ENCODE results near the gene CHMP6.

DNA sequence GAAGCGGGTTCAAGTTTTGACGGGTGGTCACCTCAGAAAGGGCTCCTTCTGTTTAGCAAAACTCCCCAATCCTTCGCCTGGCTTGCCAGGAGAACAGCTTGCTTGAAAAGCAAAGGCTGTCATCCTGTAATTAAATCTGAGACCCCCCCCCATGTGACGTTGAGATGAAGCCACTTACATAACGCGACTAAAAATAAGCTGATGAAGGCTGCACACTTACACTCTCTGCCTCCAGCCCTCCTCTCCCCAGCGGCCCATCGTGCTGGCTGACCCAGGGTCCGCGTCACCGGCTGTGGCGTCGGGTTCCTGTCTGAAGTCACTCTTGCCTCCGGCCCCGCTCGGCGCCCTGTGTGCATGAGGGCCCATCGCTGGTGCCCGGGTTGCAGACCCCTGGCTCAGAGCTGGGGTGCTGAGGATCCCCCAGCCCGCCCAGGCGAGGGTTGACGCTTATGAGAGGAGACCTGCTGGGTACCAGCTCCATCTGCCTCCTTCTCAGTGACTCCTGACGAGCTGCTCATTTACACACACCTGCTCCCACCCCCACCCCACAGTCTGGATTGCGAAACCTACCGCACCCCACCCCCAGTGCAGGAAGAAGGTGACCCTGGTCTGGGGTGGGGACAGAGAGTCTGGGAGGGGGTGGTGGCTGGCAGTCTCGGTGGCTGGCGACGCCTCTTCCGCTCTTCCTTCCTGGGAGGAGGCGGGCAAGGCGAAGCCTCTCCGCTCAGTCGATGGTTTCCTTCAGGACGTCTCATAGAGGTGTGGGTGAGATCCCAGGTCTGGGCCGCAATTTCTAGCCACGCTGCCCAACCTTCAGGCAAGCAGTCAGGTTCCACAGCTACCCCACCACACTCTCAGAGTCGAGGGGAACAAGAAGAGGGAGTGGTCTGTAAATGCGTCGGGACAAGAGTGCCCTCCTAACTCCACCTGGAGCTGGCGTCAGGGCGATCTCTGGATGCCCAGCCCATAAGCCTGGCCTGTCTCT lies 40.2 kb downstream of the CHMP6 start:
- TF ChIP-seq, protein P1, sequence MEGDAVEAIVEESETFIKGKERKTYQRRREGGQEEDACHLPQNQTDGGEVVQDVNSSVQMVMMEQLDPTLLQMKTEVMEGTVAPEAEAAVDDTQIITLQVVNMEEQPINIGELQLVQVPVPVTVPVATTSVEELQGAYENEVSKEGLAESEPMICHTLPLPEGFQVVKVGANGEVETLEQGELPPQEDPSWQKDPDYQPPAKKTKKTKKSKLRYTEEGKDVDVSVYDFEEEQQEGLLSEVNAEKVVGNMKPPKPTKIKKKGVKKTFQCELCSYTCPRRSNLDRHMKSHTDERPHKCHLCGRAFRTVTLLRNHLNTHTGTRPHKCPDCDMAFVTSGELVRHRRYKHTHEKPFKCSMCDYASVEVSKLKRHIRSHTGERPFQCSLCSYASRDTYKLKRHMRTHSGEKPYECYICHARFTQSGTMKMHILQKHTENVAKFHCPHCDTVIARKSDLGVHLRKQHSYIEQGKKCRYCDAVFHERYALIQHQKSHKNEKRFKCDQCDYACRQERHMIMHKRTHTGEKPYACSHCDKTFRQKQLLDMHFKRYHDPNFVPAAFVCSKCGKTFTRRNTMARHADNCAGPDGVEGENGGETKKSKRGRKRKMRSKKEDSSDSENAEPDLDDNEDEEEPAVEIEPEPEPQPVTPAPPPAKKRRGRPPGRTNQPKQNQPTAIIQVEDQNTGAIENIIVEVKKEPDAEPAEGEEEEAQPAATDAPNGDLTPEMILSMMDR (conservative IDR thresholded peaks at IDR 0.05), result no peak
- no peak for TF ChIP-seq ZFX (IDR thresholded peaks at IDR 0.05)
